Liver (tissue), 9 donors: Measurements from ENCODE around the gene OSBPL5. TPM values are rescaled to one million over a fixed set of nuclear protein-coding genes. Genes with fewer than 3 reads are reported as not detected.
A peak's percentile ranks its signal among the peaks of the same experiment; 100 is the strongest.

Experiments
- DNase-seq: peaks from one replicate; pipeline ENCODE4 v3.0.0-alpha.2; 2017; ENCODE audit warnings: low spot score
- H3K27ac ChIP-seq, 2 donors: one replicate each; pipeline ENCODE4 v1.7.0; 2013; ENCODE audit warnings: inconsistent platforms in 2 of 2, low read length in 2 of 2, control low read depth in 1 of 2, low read depth in 1 of 2, mild to moderate bottlenecking in 1 of 2
- H3K27me3 ChIP-seq, 4 donors: one replicate each; pipeline versions ENCODE4 v1.6.1 to v1.7.0; 2013; ENCODE audit warnings: low read length in 3 of 4, inconsistent platforms in 1 of 4, mild to moderate bottlenecking in 1 of 4, moderate library complexity in 1 of 4; ENCODE audit not compliant: control insufficient read depth in 4 of 4, insufficient read depth in 4 of 4
- H3K36me3 ChIP-seq, 4 donors: one replicate each; pipeline versions ENCODE4 v1.6.1 to v1.7.0; 2013; ENCODE audit warnings: low read length in 3 of 4, mild to moderate bottlenecking in 3 of 4, low read depth in 1 of 4, moderate library complexity in 1 of 4; ENCODE audit not compliant: control insufficient read depth in 4 of 4, insufficient read depth in 3 of 4
- H3K4me1 ChIP-seq, 4 donors: one replicate each; pipeline versions ENCODE4 v1.6.1 to v1.7.0; 2013; ENCODE audit warnings: low read length in 3 of 4, mild to moderate bottlenecking in 3 of 4, moderate library complexity in 1 of 4; ENCODE audit not compliant: control insufficient read depth in 4 of 4, insufficient read depth in 4 of 4
- H3K4me3 ChIP-seq, 3 donors: one replicate each; pipeline versions ENCODE4 v1.6.1 to v1.7.0; 2013; ENCODE audit warnings: low read length in 3 of 3, control low read depth in 1 of 3, low read depth in 1 of 3, mild to moderate bottlenecking in 1 of 3
- H3K9ac ChIP-seq, 2 donors: one replicate each; pipeline ENCODE4 v1.7.0; 2013; ENCODE audit warnings: low read length in 2 of 2, mild to moderate bottlenecking in 2 of 2, moderate library complexity in 2 of 2, control low read depth in 1 of 2, low read depth in 1 of 2
- H3K9me3 ChIP-seq, 4 donors: one replicate each; pipeline versions ENCODE4 v1.6.1 to v1.7.0; 2013; ENCODE audit warnings: low read length in 3 of 4; ENCODE audit not compliant: control insufficient read depth in 4 of 4
- ATF3 ChIP-seq: IDR thresholded peaks from 2 replicates; pipeline ENCODE4 v1.6.1; 2016; ENCODE audit warnings: antibody characterized with exemption
- EGR1 ChIP-seq, 2 donors: IDR thresholded peaks; 2 replicates each; pipeline ENCODE4 v1.6.1; 2016 to 2018; ENCODE audit warnings: antibody characterized with exemption in 2 of 2, low read depth in 2 of 2
- FOXA1 ChIP-seq: IDR thresholded peaks from 2 replicates; pipeline ENCODE4 v1.6.1; 2016; ENCODE audit warnings: antibody characterized with exemption
- FOXA2 ChIP-seq: IDR thresholded peaks from 2 replicates; pipeline ENCODE4 v1.6.1; 2016; ENCODE audit warnings: antibody characterized with exemption
- GABPA ChIP-seq, 2 donors: IDR thresholded peaks in 1 of 2; conservative IDR thresholded peaks in 1 of 2; 2 replicates each; pipeline ENCODE4 v1.6.1; 2016; ENCODE audit warnings: antibody characterized with exemption in 2 of 2, mild to moderate bottlenecking in 1 of 2, moderate library complexity in 1 of 2
- HNF4A ChIP-seq, 2 donors: conservative IDR thresholded peaks; 2 replicates each; pipeline ENCODE4 v1.6.1; 2016; ENCODE audit warnings: antibody characterized with exemption in 2 of 2, mild to moderate bottlenecking in 2 of 2
- HNF4G ChIP-seq: IDR thresholded peaks from 2 replicates; pipeline ENCODE4 v1.6.1; 2016; ENCODE audit warnings: antibody characterized with exemption
- JUND ChIP-seq, 2 donors: IDR thresholded peaks; 2 replicates each; pipeline ENCODE4 v1.6.1; 2016; ENCODE audit warnings: antibody characterized with exemption in 2 of 2
- MAX ChIP-seq: IDR thresholded peaks from 2 replicates; pipeline ENCODE4 v1.6.1; 2016; ENCODE audit warnings: antibody characterized with exemption
- NR2F2 ChIP-seq: IDR thresholded peaks from 2 replicates; pipeline ENCODE4 v1.6.1; 2016; ENCODE audit warnings: antibody characterized with exemption
- RAD21 ChIP-seq, 2 donors: IDR thresholded peaks; 2 replicates each; pipeline ENCODE4 v1.6.1; 2016; ENCODE audit warnings: antibody characterized with exemption in 2 of 2, mild to moderate bottlenecking in 2 of 2
- REST ChIP-seq: IDR thresholded peaks from 2 replicates; pipeline ENCODE4 v1.6.1; 2016; ENCODE audit warnings: antibody characterized with exemption, mild to moderate bottlenecking
- TAF1 ChIP-seq: conservative IDR thresholded peaks from 2 replicates; pipeline ENCODE4 v1.6.1; 2016; ENCODE audit warnings: antibody characterized with exemption, mild to moderate bottlenecking
- WGBS: extraction: QIAGEN DNeasy Blood & Tissue Kit; methylation state at CpG from one replicate; pipeline ENCODE4 v1.1.7; 2013; 5-methylcytosine and 5-hydroxymethylcytosine counted together
- polyA plus RNA-seq, 2 donors: library from polyadenylated mRNA; stranded (reverse) in 1 of 2; unstranded in 1 of 2; fragments of 200-250 nt in 1 of 2; fragments of >200 nt in 1 of 2; fragmentation: Nextera tagmentation in 1 of 2; extraction: Ambion mirVana in 1 of 2; gene quantifications; one replicate each; pipeline versions ENCODE4 v1.2.1 to v1.2.3, GENCODE V29; 2013 to 2015
- total RNA-seq, 2 donors: library from RNA; depleted of rRNA; stranded (reverse); fragments of >200 nt; gene quantifications; one replicate each; pipeline ENCODE4 v1.2.3, GENCODE V29; 2014
- TF ChIP-seq, protein P1 (sequence below): IDR thresholded peaks from 2 replicates; pipeline ENCODE4 v1.6.1; 2016; ENCODE audit warnings: antibody characterized with exemption
- TF ChIP-seq, protein P2 (sequence below): fragments of 150-350 bp; IDR thresholded peaks from 2 replicates; pipeline ENCODE4 v1.5.1; 2017; ENCODE audit warnings: improper control_type of control experiment, low read depth, low read length; ENCODE audit not compliant: missing input control
- donor health status: healthy.
- donor health status: healthy.
- donor health status: healthy.
- donor health status: healthy.
- donor health status: healthy.

OSBPL5 gene
- total and polyA plus RNA-seq, 4 donors, result 0.74 to 6.2 (median 3.9) TPM

DNA sequence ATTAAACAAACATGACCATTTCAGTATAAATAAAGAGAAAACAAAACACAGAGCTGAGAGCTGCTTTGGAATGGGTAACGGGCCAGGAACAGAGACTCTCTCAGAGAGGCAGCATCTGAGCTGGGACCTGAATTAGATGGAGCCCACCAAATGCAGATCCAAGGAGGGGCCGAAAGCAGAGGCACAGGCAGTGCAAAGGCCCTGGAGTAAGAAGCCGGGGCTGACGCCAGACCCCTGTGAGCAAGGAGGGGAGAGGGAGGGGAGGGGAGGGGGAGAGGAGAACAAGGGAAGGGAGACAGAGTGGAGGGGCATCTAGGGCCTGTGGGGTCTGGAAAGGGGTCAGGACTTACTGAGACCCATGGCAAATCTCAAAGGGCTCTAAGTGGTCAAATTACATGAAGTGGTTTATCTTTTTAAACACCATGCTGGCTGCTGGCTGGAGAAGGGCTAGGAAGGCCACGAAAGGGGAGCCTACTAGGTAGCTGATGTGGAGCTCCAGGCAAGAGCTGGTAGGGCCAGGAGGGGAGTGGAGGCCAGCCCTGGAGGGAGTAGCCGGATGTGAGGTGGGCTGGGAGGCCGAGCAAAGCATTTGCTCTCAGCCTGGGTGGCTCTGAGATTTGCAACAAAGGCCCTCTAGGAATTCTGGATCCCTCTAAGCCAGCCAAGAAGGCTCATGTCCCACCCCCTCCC is 3.2 kb downstream of the OSBPL5 start:
- no peaks in the 10 kb centered on the region for H3K9me3 ChIP-seq
- H3K4me3 ChIP-seq, result no peak overlapping the region
- 81% methylated on average over 7 of the region's 7 CpGs for WGBS
- no peak for TF ChIP-seq REST
- no peak for TF ChIP-seq FOXA2
- no peak for TF ChIP-seq GABPA (IDR thresholded peaks at IDR 0.05 in 1 of 2, conservative IDR thresholded peaks at IDR 0.05 in 1 of 2)
- no peak for TF ChIP-seq MAX
- TF ChIP-seq HNF4A (conservative IDR thresholded peaks at IDR 0.05), result no peak
- TF ChIP-seq ATF3, result no peak
- TF ChIP-seq HNF4G, result no peak
- no peak for TF ChIP-seq EGR1 (IDR thresholded peaks at IDR 0.05; ENCODE audit: low read depth in 2 of 2)
- TF ChIP-seq, protein P1, sequence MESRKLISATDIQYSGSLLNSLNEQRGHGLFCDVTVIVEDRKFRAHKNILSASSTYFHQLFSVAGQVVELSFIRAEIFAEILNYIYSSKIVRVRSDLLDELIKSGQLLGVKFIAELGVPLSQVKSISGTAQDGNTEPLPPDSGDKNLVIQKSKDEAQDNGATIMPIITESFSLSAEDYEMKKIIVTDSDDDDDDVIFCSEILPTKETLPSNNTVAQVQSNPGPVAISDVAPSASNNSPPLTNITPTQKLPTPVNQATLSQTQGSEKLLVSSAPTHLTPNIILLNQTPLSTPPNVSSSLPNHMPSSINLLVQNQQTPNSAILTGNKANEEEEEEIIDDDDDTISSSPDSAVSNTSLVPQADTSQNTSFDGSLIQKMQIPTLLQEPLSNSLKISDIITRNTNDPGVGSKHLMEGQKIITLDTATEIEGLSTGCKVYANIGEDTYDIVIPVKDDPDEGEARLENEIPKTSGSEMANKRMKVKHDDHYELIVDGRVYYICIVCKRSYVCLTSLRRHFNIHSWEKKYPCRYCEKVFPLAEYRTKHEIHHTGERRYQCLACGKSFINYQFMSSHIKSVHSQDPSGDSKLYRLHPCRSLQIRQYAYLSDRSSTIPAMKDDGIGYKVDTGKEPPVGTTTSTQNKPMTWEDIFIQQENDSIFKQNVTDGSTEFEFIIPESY, result no peak
- no peak for TF ChIP-seq RAD21 (IDR thresholded peaks at IDR 0.05)
- TF ChIP-seq FOXA1, result no peak
- no peak for TF ChIP-seq JUND (IDR thresholded peaks at IDR 0.05)
- TF ChIP-seq NR2F2, result no peak
- TF ChIP-seq, protein P2, sequence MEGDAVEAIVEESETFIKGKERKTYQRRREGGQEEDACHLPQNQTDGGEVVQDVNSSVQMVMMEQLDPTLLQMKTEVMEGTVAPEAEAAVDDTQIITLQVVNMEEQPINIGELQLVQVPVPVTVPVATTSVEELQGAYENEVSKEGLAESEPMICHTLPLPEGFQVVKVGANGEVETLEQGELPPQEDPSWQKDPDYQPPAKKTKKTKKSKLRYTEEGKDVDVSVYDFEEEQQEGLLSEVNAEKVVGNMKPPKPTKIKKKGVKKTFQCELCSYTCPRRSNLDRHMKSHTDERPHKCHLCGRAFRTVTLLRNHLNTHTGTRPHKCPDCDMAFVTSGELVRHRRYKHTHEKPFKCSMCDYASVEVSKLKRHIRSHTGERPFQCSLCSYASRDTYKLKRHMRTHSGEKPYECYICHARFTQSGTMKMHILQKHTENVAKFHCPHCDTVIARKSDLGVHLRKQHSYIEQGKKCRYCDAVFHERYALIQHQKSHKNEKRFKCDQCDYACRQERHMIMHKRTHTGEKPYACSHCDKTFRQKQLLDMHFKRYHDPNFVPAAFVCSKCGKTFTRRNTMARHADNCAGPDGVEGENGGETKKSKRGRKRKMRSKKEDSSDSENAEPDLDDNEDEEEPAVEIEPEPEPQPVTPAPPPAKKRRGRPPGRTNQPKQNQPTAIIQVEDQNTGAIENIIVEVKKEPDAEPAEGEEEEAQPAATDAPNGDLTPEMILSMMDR, result no peak
- no peak for TF ChIP-seq TAF1
- no peaks in the 10 kb centered on the region for H3K36me3 ChIP-seq
- H3K27ac ChIP-seq, result peak overlapping the region; percentile 19 to 61
- DNase-seq, result no peak
- no peak overlapping the region for H3K9ac ChIP-seq
- H3K27me3 ChIP-seq, result peaks cover 0 to 2% (median 0%) of the 10 kb centered on the region in 4 donors
- peaks cover 0 to 15% (median 6%) of the 10 kb centered on the region in 4 donors for H3K4me1 ChIP-seq
